Activated CD4-positive, alpha-beta T cell treated with anti-CD3 and anti-CD28 coated beads, Interleukin-2, Interleukin-6, amounts not matched to agents 100 ng/mL and 50 ng/mL, durations not matched to agents 16 hours and 8 hours (primary cell): ENCODE results near the gene DCX.
"Not testable (repeated sequence)": the region's sequence is repeated elsewhere in the genome, so short reads cannot be mapped to it uniquely, and the experiment has no call there.

Experiments used
- DNase-seq: peaks from one replicate; pipeline ENCODE4 v3.0.0-alpha.2; 2020

Gene DCX

DNA sequence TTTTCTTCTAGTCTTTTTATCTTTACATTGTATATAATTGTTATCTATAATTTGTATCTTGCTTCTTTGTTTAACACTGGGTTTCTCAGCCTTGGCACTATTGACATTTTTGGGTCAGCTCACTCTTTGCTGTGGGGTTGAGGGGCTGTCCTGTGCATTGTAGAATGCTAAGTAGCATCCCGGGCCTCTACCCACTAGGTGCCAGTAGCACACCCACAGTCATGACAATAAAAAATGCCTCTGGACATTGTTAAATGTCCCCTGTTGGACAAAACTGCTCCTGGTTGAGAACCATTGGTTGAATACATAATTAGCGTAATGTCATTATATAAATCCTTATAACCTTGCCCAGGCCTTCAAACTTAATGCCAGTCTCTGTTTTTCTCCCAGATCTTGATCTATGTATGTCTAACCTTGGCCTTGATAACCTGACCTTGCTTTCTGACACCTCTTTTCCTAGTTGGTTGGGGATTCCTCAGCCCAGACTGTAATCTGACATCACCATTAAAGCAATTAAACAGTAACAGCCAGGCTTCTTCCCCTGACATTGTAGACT lies 46.1 kb downstream of the DCX start:
- DNase-seq, result no peak

DNA sequence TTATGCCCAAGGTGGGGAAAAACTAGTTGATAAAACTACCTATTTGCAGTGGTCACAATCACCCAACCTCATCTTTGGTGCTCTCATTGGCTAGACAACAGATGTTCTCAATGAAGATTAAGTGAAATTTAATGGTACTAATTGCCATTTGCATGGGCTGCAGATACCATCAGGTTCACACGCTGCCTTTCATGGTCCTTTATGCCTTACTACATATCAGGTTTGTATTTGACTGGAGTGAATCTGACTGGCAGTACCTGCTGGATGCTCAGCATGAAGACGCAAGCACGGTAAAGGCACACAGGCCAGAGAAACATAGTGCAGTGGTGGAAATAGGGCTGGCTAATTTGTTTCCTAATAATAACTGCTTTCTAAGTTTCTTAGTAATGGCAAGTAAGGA lies 48.3 kb downstream of the DCX start:
- DNase-seq, result no peak

DNA sequence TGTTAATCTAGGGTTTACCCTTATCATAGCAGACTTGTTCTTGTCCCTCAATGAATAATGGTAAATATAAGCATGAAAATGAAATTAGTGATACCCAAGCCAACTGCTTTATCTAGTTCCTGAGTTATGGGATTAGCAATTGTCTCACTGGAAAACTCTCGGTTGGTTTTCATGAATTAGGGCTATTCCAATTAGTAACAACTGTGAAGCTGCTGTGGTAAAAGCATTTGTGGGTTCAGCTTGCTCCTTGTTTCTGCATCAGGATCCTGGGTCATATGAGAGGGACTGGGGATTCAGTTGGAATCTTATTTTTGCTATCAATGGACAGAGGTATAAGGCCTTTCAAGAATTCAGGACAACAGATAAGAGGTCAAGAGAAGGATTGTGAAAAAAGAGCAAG lies 50.2 kb downstream of the DCX start:
- DNase-seq, result no peak

DNA sequence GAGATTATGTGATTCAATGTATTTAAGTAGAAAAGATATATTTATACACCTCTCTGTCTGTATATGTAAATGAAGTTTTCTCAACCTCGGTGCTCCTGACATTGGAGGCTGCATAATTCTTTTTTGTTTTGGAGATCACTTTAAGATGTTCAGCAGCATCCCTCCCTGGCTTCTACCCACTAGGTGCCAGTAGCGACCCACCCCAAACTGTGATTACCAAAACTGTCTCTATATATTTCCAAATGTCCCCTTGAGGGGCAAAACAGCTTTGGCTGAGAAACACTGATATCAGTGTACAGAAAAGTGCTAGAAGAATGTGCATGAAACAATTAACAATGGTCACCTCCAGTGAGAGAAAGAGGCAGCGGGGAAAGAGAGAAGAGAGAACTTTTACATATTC lies 51.2 kb downstream of the DCX start:
- DNase-seq, result no peak

GRCh38 chrX:111355523-111356115 lies 56.4 kb downstream of the DCX start:
- no peak for DNase-seq

- DNase-seq, result no peak
Measured at GRCh38 chrX:111354496-111354895, 57.5 kb downstream of the DCX start.

GRCh38 chrX:111353793-111354192 lies 58.2 kb downstream of the DCX start:
- no peak for DNase-seq

GRCh38 chrX:111352424-111352823 lies 59.6 kb downstream of the DCX start:
- no peak for DNase-seq

GRCh38 chrX:111349934-111350333 lies 62.1 kb downstream of the DCX start:
- no peak for DNase-seq

DNA sequence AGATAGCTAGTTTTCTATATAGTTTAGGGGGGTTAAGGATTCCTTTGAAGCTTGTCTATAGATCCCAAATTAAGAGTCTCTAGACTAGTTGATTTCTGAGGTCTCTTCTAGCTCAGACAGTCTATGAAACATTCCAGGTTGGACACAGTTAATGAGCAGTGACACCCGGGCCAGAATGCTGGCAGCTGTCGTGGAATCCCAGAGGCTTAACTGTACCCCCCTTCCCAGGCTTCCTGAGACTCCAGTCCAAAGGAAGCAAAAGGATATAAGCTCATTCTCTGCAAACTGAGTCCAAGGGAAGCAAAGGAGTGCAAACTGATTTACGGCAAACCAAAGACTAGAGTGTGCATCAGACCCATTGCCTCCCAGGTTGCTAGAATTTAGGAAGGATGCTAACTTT lies 62.9 kb downstream of the DCX start:
- DNase-seq, result no peak

- no peak for DNase-seq
Measured at GRCh38 chrX:111348429-111348828, 63.6 kb downstream of the DCX start.

- not testable (repeated sequence) for DNase-seq
Measured at GRCh38 chrX:111346150-111346549, 65.8 kb downstream of the DCX start.

DNA sequence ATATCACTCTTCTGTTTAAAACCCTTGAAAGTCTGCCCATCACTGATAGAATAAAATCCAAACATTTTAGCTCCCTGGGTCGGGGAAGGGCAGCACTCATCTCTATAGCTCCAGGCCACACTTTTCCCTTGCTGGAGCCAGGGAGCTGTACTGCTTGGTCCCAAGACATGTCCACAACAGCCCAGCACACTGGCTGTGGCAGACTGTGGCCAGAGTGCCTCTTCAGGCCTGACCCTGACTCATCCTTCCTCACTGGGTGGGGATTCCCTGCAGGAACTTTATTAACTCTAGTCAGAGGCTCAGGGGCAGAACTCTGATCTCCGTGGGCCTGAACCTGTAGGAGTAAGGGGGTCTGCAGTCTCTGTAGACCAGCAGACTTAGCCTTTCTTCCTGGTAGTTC lies 71.9 kb downstream of the DCX start:
- no peak for DNase-seq

DNA sequence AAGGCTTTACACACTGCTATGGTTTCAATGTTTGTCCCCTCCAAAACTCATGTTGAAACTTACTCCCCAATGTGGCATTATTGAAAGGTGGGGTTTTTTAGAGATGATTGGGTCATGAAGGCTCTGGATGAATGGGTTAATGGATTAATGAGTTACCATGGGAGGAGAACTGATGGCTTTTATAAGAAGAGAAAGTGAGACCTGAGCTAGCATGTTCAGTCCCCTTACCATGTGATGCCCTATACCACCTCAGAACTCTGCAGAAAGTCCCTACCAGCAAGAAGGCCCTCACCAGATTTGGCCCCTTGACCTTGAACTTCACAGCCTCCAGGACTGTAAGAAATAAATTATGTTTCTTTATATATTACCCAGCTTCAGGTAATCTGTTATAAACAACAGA lies 72.8 kb downstream of the DCX start:
- no peak for DNase-seq

DNA sequence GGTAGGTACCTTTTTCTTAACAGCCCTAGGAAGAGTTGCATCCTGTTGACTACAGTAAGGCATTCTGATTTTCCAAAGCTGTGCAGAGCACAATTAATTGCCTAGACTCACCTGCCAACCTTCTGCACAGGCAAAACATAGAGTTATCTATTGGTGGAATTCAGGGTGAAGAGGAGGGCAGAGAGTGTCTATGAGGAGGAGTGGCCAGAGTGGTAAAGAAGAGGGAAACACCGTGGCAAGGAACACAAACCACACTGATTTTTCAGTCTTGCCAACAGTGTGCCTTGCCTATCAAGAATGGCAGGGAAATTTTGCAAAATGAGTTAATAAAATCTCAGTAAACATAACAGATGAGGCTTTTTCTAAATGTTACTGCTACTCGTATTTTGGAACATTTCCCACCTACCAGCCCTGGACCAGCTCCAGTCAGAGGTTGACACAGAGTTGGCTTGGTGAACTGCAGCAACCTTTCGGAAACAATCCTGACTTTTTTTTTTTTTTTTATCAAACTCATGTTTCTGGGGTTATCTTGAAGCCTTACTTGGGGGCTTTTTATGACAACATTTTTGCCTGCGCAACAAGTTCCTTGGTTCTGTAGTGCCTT lies 73.8 kb downstream of the DCX start:
- DNase-seq, result no peak

DNA sequence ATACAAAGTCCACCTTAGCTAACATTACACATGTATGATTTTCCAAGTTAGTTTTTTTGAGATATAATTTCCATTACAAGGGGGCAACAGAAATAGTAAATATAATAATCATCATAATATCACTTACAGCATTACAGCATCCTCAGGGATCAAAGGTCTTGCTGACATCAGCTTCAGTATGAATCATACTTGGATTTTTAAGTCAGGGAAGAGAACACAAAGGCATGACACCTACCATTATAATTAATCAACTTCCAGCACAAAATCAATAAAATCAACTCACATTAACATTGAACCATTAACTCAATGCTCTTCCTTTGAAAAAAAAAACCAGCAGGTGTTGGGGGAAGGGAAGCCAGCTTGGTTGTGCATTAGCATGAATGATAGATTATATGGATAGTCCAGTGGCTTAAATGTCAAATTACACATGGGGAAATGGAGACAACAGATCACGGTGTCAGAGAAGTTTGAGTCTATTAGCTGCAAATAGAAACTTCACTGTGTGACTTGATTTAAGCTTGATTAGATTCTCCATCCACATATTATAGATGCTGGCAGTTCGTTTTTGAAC lies 74.8 kb downstream of the DCX start:
- DNase-seq, result no peak

GRCh38 chrX:111336141-111336540 lies 75.9 kb downstream of the DCX start:
- DNase-seq, result no peak

DNA sequence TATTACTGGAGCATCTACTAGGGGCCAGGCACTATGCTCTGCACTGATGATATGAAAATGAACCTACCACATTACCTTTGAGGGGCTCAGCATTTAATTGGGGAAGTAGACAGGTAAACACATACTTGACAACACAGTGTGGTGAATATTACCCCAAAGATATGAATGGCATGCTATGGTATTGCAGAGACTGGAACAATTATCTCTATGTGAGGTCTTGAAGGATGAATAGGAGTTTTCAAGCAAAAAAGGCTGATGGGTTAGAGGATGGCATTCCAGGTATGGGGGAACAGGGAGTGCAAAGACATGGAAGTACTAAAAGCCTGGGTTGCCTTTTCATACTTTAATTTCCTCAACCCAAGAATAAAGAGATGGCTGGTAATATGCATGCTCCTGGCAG lies 82.6 kb downstream of the DCX start:
- DNase-seq, result no peak

DNA sequence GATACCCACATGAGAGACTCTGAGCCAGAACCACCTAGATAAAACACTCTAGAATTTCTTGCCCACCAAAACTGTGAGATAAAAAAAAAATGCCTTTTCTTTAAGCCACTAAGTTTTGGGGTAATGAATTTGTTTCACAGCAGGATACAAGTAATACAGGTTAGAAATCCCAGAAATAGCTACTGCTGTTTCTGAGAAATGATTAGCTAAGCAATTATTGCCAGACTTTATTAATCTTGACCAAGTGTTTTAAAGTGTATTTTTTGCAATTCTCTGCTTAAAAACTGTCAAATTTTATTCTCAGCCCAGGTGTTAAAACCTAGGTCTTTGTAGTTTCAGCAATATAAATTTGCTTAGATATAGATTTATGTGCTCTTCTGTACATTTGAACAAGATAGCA lies 83.1 kb downstream of the DCX start:
- no peak for DNase-seq

- DNase-seq, result no peak
Measured at GRCh38 chrX:111322231-111322855, 89.6 kb downstream of the DCX start.

DNA sequence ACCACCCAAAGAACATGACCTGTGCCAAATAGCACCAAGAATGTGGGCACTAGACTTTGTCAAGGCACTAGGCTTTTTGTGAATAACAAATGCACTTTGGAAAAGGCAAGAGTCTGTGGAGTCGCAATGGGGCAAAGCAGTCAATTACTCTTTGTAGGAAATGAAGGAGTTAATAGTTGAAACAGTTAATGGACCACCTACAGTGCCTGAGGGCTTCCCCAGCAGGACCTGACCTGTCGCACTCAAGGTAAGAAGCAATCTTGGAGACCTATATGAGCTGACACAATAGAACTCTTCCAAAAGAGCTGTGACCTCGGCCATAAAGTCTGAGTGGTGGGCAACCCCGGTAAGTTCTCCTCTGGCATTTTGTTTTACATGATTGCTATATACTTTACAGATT lies 92.5 kb downstream of the DCX start:
- DNase-seq, result no peak

- no peak for DNase-seq
Measured at GRCh38 chrX:111318901-111319300, 93.1 kb downstream of the DCX start.

GRCh38 chrX:111309083-111309482 lies 102.9 kb downstream of the DCX start:
- DNase-seq, result no peak

GRCh38 chrX:111308039-111308438 lies 104.0 kb downstream of the DCX start:
- DNase-seq, result no peak
